HepG2 (cell line): ENCODE results near the gene FILIP1. TPM values are rescaled to one million over a fixed set of nuclear protein-coding genes. Genes with fewer than 3 reads are reported as not detected.

ENCODE experiments used
- ATAC-seq: fragments of 200-7000 bp; cut with Tn5 transposase; 3 replicates; pipeline ENCODE4 v1.9.1; 2020; ENCODE audit warnings: mild to moderate bottlenecking, moderate library complexity
- BruUV-seq: library from RNA; stranded (reverse); fragments of 400-500 nt; replicated peaks from 2 replicates; lab custom pipeline; 2021; lab: Mats Ljungman, UMichigan
- CTCF ChIA-PET: fragments of 300-600 bp; formaldehyde crosslinking; extraction: SDS; loops from one replicate; lab custom pipeline; 2021; ENCODE audit warnings: low total read pairs, inconsistent platforms, low intra/inter-chr PET ratio; lab: Yijun Ruan, JAX
- POLR2A ChIA-PET: fragments of 350-600 bp; sonication (Branson Sonifier 250); formaldehyde crosslinking; loops from one replicate; lab custom pipeline; 2020; ENCODE audit warnings: antibody characterized with exemption, inconsistent platforms; lab: Yijun Ruan, JAX
- DNase-seq: peaks from one replicate; pipeline ENCODE4 v3.0.0-alpha.2; 2015; ENCODE audit warnings: low spot score
- FAIRE-seq: peaks from 3 replicates; lab custom pipeline; 2011; peaks lifted over from hg19 to GRCh38; lab: Jason Lieb, UNC
- H2AFZ ChIP-seq: one replicate; pipeline ENCODE4 v1.6.1; 2011; ENCODE audit warnings: low read length, inconsistent platforms
- H3K27ac ChIP-seq: fragments of 300-600 bp; 3 replicates; pipeline ENCODE4 v1.8.0; 2011; ENCODE audit warnings: mixed run types, mild to moderate bottlenecking, mixed read lengths, low read length, inconsistent platforms; ENCODE audit not compliant: insufficient read depth; ENCODE audit errors: extremely low read length
- H3K27me3 ChIP-seq, 2 experiments: fragments of 200-600 bp in 1 of 2; 2 replicates in 1 of 2; 3 replicates in 1 of 2; pipeline versions ENCODE4 v1.6.0 to v1.8.0; 2011; ENCODE audit warnings: low read length in 2 of 2, mild to moderate bottlenecking in 2 of 2, moderate library complexity in 2 of 2, inconsistent platforms in 1 of 2; ENCODE audit not compliant: insufficient read depth in 2 of 2, control insufficient read depth in 1 of 2
- H3K36me3 ChIP-seq, 2 experiments: fragments of 200-600 bp in 1 of 2; replicated peaks in 1 of 2; 2 replicates in 1 of 2; 3 replicates in 1 of 2; pipeline versions ENCODE4 v1.5.1 to v1.8.0; 2011; ENCODE audit warnings: low read length in 2 of 2, inconsistent platforms in 1 of 2; ENCODE audit not compliant: insufficient read depth in 2 of 2, control insufficient read depth in 1 of 2
- H3K4me1 ChIP-seq: 2 replicates; pipeline ENCODE4 v1.5.1; 2012; ENCODE audit warnings: low read length, inconsistent platforms; ENCODE audit not compliant: insufficient read depth
- H3K4me2 ChIP-seq: 2 replicates; pipeline ENCODE4 v1.6.0; 2011; ENCODE audit warnings: low read depth, low read length, inconsistent platforms
- H3K4me3 ChIP-seq, 3 experiments: fragments of 200-600 bp in 1 of 3; sonication (generic), shearing (Covaris generic) in 1 of 3; replicated peaks in 1 of 3; 2 replicates each; pipeline ENCODE4 v1.5.1; 2011 to 2016; ENCODE audit warnings: low read length in 3 of 3, inconsistent platforms in 2 of 3, low read depth in 2 of 3, mild to moderate bottlenecking in 2 of 3, control low read depth in 1 of 3, mixed read lengths in 1 of 3; ENCODE audit not compliant: insufficient read depth in 1 of 3
- H3K79me2 ChIP-seq: one replicate; pipeline ENCODE4 v1.6.1; 2011; ENCODE audit warnings: low read length, inconsistent platforms; ENCODE audit not compliant: insufficient read depth
- H3K9ac ChIP-seq: 2 replicates; pipeline ENCODE4 v1.6.0; 2011; ENCODE audit warnings: mild to moderate bottlenecking, low read depth, low read length, inconsistent platforms; ENCODE audit not compliant: insufficient read depth
- H3K9me3 ChIP-seq: 2 replicates; pipeline ENCODE4 v1.5.1; 2012; ENCODE audit warnings: mild to moderate bottlenecking, low read length
- H4K20me1 ChIP-seq: 2 replicates; pipeline ENCODE4 v1.6.0; 2011; ENCODE audit warnings: inconsistent platforms, mild to moderate bottlenecking, low read length, moderate library complexity; ENCODE audit not compliant: insufficient read depth
- BORCS8-MEF2B ChIP-seq: sonication (generic); formaldehyde crosslinking; IDR thresholded peaks from 2 replicates; pipeline ENCODE4 v1.8.0; 2022; ENCODE audit warnings: mild to moderate bottlenecking, missing genetic modification reagents
- HNRNPH1 ChIP-seq: fragments of 200-400 bp; formaldehyde crosslinking; optimal IDR thresholded peaks from 2 replicates; pipeline ENCODE3; 2017; ENCODE audit warnings: mild to moderate bottlenecking, low read depth, low read length
- MATR3 ChIP-seq: sonication (generic); formaldehyde crosslinking; IDR thresholded peaks from 2 replicates; pipeline ENCODE4 v1.4.0; 2020; ENCODE audit warnings: missing genetic modification reagents
- MEF2D ChIP-seq: sonication (generic); formaldehyde crosslinking; IDR thresholded peaks from 2 replicates; pipeline ENCODE4 v1.5.1; 2020; ENCODE audit warnings: mild to moderate bottlenecking, missing genetic modification reagents
- MXI1 ChIP-seq: IDR thresholded peaks from 3 replicates; pipeline ENCODE4 v1.6.1; 2012; ENCODE audit warnings: low read depth, low read length, inconsistent platforms, borderline replicate concordance
- ZNF446 ChIP-seq: sonication (generic); formaldehyde crosslinking; IDR thresholded peaks from 2 replicates; pipeline ENCODE4 v1.5.0; 2020; ENCODE audit warnings: mild to moderate bottlenecking, missing genetic modification reagents
- ZNF550 ChIP-seq: sonication (generic); formaldehyde crosslinking; IDR thresholded peaks from 2 replicates; pipeline ENCODE4 v1.4.0; 2020; ENCODE audit warnings: mild to moderate bottlenecking, missing genetic modification reagents, borderline replicate concordance
- ZNF615 ChIP-seq: sonication (generic); formaldehyde crosslinking; IDR thresholded peaks from 2 replicates; pipeline ENCODE4 v1.5.0; 2020; ENCODE audit warnings: mild to moderate bottlenecking, missing genetic modification reagents, borderline replicate concordance
- ZNF678 ChIP-seq: sonication (generic); formaldehyde crosslinking; IDR thresholded peaks from 2 replicates; pipeline ENCODE4 v1.4.0; 2020; ENCODE audit warnings: mild to moderate bottlenecking, missing genetic modification reagents
- ZSCAN30 ChIP-seq: sonication (generic); formaldehyde crosslinking; IDR thresholded peaks from 2 replicates; pipeline ENCODE4 v1.5.0; 2020; ENCODE audit warnings: mild to moderate bottlenecking, missing genetic modification reagents
- in situ Hi-C: cut with HindIII; loops from 2 replicates; pipeline ENCODE4 v1.10.0; 2017; ENCODE audit warnings: low pct_unique_long_range_greater_than_20kb; ENCODE audit not compliant: extremely low pct_ligation_motif_present
- intact Hi-C: fragments of 100-400 bp; cut with micrococcal nuclease; formaldehyde crosslinking; loops from one replicate; pipeline ENCODE4 v1.10.0; 2022; ENCODE audit not compliant: unreplicated experiment
- polyA plus RNA-seq, 8 experiments: library from polyadenylated mRNA; depleted of rRNA in 3 of 8; stranded (reverse) in 7 of 8; unstranded in 1 of 8; fragments of >200 nt; fragmentation: Illumina TruSeq in 4 of 8; extraction: Trizol in 4 of 8; gene quantifications; 2 replicates each; pipeline versions ENCODE4 v1.2.1 to v1.2.3, GENCODE V29; 2011 to 2016; ENCODE audit warnings: low read depth in 4 of 8, missing spikeins in 1 of 8, mixed read lengths in 1 of 8; ENCODE audit not compliant: insufficient read depth in 1 of 8
- total RNA-seq, 5 experiments: library from RNA; depleted of rRNA; stranded (reverse); fragments of >200 nt; fragmentation: Illumina TruSeq; extraction: Trizol; gene quantifications; 2 replicates each; pipeline ENCODE4 v1.2.3, GENCODE V29; 2016; ENCODE audit warnings: low read depth in 1 of 5
- TF ChIP-seq, protein P1 (sequence below): sonication (generic); formaldehyde crosslinking; IDR thresholded peaks from 2 replicates; pipeline ENCODE4 v1.4.0; 2020; ENCODE audit warnings: missing genetic modification reagents
- TF ChIP-seq, protein P2 (sequence below): sonication (generic); formaldehyde crosslinking; IDR thresholded peaks from 2 replicates; pipeline ENCODE4 v1.5.0; 2020; ENCODE audit warnings: mild to moderate bottlenecking, missing genetic modification reagents
- TF ChIP-seq, protein P3 (sequence below): sonication (generic); formaldehyde crosslinking; IDR thresholded peaks from 2 replicates; pipeline ENCODE4 v1.5.1; 2020; ENCODE audit warnings: mild to moderate bottlenecking, moderate library complexity, missing genetic modification reagents
- TF ChIP-seq, protein P4 (sequence below): sonication (generic); formaldehyde crosslinking; IDR thresholded peaks from 2 replicates; pipeline ENCODE4 v1.4.0; 2020; ENCODE audit warnings: missing genetic modification reagents
- TF ChIP-seq, protein P5 (sequence below): IDR thresholded peaks from 2 replicates; pipeline ENCODE4 v1.6.1; 2016; ENCODE audit warnings: missing genetic modification reagents, missing compliant biosample characterization
- TF ChIP-seq, protein P6 (sequence below): sonication (generic); formaldehyde crosslinking; IDR thresholded peaks from 2 replicates; pipeline ENCODE4 v1.8.0; 2022; ENCODE audit warnings: missing genetic modification reagents, mild to moderate bottlenecking, borderline replicate concordance

FILIP1 gene
- total and polyA plus RNA-seq, 2 of the 13 experiments (the other 11 are each of a cell fraction or from before 2014, with no cell fraction given) = not detected

DNA sequence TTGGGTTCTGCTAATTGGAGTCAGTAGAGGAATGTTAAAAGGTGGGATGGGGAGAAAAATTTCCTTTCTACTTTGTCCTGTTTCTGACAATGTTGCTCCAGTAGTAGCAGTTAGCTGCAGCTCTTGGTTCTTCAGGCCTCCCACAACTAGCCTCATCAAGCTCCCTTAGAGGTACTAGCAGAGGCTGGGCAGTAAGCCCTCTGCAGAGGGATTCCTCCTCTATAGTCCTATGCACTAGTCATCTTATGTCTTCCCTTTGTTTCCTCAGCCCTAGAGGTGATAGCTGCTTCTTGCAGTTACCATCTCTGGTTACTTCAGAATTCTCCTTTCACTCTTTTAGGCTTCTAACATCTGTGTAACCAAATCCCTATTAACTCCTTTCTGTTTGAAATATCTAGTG lies 99.8 kb downstream of the FILIP1 start:
- H3K36me3 ChIP-seq = no peaks in the 10 kb centered on the region
- FAIRE-seq = no peak
- TF ChIP-seq, protein P1, sequence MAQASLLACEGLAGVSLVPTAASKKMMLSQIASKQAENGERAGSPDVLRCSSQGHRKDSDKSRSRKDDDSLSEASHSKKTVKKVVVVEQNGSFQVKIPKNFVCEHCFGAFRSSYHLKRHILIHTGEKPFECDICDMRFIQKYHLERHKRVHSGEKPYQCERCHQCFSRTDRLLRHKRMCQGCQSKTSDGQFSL (CRISPR knock-in tag) = no peak
- TF ChIP-seq, protein P2, sequence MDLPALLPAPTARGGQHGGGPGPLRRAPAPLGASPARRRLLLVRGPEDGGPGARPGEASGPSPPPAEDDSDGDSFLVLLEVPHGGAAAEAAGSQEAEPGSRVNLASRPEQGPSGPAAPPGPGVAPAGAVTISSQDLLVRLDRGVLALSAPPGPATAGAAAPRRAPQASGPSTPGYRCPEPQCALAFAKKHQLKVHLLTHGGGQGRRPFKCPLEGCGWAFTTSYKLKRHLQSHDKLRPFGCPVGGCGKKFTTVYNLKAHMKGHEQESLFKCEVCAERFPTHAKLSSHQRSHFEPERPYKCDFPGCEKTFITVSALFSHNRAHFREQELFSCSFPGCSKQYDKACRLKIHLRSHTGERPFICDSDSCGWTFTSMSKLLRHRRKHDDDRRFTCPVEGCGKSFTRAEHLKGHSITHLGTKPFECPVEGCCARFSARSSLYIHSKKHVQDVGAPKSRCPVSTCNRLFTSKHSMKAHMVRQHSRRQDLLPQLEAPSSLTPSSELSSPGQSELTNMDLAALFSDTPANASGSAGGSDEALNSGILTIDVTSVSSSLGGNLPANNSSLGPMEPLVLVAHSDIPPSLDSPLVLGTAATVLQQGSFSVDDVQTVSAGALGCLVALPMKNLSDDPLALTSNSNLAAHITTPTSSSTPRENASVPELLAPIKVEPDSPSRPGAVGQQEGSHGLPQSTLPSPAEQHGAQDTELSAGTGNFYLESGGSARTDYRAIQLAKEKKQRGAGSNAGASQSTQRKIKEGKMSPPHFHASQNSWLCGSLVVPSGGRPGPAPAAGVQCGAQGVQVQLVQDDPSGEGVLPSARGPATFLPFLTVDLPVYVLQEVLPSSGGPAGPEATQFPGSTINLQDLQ = no peak
- TF ChIP-seq, protein P3, sequence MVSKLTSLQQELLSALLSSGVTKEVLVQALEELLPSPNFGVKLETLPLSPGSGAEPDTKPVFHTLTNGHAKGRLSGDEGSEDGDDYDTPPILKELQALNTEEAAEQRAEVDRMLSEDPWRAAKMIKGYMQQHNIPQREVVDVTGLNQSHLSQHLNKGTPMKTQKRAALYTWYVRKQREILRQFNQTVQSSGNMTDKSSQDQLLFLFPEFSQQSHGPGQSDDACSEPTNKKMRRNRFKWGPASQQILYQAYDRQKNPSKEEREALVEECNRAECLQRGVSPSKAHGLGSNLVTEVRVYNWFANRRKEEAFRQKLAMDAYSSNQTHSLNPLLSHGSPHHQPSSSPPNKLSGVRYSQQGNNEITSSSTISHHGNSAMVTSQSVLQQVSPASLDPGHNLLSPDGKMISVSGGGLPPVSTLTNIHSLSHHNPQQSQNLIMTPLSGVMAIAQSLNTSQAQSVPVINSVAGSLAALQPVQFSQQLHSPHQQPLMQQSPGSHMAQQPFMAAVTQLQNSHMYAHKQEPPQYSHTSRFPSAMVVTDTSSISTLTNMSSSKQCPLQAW = no peak
- TF ChIP-seq ZSCAN30 (CRISPR knock-in tag) = no peak
- TF ChIP-seq, protein P4, sequence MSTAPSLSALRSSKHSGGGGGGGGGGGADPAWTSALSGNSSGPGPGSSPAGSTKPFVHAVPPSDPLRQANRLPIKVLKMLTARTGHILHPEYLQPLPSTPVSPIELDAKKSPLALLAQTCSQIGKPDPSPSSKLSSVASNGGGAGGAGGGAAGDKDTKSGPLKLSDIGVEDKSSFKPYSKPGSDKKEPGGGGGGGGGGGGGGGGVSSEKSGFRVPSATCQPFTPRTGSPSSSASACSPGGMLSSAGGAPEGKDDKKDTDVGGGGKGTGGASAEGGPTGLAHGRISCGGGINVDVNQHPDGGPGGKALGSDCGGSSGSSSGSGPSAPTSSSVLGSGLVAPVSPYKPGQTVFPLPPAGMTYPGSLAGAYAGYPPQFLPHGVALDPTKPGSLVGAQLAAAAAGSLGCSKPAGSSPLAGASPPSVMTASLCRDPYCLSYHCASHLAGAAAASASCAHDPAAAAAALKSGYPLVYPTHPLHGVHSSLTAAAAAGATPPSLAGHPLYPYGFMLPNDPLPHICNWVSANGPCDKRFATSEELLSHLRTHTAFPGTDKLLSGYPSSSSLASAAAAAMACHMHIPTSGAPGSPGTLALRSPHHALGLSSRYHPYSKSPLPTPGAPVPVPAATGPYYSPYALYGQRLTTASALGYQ = no peak
- no peak for TF ChIP-seq BORCS8-MEF2B (CRISPR knock-in tag)
- TF ChIP-seq ZNF550 (CRISPR knock-in tag) = no peak
- TF ChIP-seq HNRNPH1 = no peak
- TF ChIP-seq, protein P5, sequence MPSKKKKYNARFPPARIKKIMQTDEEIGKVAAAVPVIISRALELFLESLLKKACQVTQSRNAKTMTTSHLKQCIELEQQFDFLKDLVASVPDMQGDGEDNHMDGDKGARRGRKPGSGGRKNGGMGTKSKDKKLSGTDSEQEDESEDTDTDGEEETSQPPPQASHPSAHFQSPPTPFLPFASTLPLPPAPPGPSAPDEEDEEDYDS (CRISPR knock-in tag) = no peak
- TF ChIP-seq, protein P6, sequence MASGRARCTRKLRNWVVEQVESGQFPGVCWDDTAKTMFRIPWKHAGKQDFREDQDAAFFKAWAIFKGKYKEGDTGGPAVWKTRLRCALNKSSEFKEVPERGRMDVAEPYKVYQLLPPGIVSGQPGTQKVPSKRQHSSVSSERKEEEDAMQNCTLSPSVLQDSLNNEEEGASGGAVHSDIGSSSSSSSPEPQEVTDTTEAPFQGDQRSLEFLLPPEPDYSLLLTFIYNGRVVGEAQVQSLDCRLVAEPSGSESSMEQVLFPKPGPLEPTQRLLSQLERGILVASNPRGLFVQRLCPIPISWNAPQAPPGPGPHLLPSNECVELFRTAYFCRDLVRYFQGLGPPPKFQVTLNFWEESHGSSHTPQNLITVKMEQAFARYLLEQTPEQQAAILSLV (CRISPR knock-in tag) = no peak
- TF ChIP-seq MXI1 = no peak
- no peak for TF ChIP-seq MEF2D (CRISPR knock-in tag)
- no peak for TF ChIP-seq ZNF446 (CRISPR knock-in tag)
- no peak for TF ChIP-seq MATR3 (CRISPR knock-in tag)
- no peak for TF ChIP-seq ZNF615 (CRISPR knock-in tag)
- TF ChIP-seq ZNF678 = no peak
- H3K79me2 ChIP-seq = no peaks in the 10 kb centered on the region
- no peaks in the 10 kb centered on the region for H3K27me3 ChIP-seq
- H3K4me3 ChIP-seq = no peak overlapping the region
- no peaks in the 10 kb centered on the region for H4K20me1 ChIP-seq
- no peak overlapping the region for H3K9ac ChIP-seq
- no peak overlapping the region for H3K27ac ChIP-seq
- ChIA-PET POLR2A (no interaction called here), CTCF (no interaction called here)
- no TSS peak for BruUV-seq
- DNase-seq = no peak
- H3K4me1 ChIP-seq = no peaks in the 10 kb centered on the region; the same call in 1 of the 2 replicates
- in situ Hi-C loops = no loop called here
- ATAC-seq = no peak
- no peak overlapping the region for H2AFZ ChIP-seq
- intact Hi-C loops = no loop called here
- no peak overlapping the region for H3K4me2 ChIP-seq
- H3K9me3 ChIP-seq = no peaks in the 10 kb centered on the region
